ENCODE results near the gene PIEZO1. TPM values are rescaled to one million over a fixed set of nuclear protein-coding genes. Genes with fewer than 3 reads are reported as not detected.

PIEZO1 gene
- total and polyA plus RNA-seq, 7 experiments from 2014 or later: 3.6 to 237 (median 111) TPM

DNA sequence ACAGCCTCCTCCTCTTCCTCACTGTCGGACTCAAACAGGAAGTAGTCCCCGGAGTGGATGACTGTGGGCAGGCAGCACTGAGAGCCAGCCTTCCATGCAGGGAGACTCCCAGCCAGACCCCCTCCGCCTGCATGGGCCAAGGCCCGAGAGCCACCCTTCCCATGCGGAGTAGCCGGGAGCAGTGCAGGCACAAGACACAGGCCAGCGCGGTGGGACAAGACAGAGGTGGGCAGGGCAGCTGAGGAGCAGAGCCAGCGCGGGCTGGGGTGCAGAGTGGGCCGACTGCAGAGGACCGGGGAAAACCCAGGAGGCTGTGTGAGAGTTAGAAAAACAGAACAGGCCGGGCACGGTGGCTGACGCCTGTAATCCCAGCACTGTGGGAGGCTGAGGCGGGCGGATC, 61.1 kb downstream of the PIEZO1 start:
- H3K9me3 ChIP-seq (ENCODE audit: control insufficient read depth in 2 of 3, low read length in 3 of 3): no peaks in the 10 kb centered on the region
- DNase-seq (no peak), ATAC-seq (no peak)
- ChIA-PET POLR2A (no interaction called here), CTCF (no interaction called here)
- H3K36me3 Mint-ChIP-seq: peaks cover 0 to 9% (median 2%) of the 10 kb centered on the region in 5 donors
- H3K27me3 Mint-ChIP-seq: no peaks in the 10 kb centered on the region
- H3K4me1 ChIP-seq (ENCODE audit: control insufficient read depth in 2 of 2, insufficient read depth in 2 of 2, low read length in 2 of 2): no peaks in the 10 kb centered on the region
- no peaks in the 10 kb centered on the region for H3K4me1 Mint-ChIP-seq
- no peaks in the 10 kb centered on the region for H3K9me3 Mint-ChIP-seq
- H3K27ac ChIP-seq (ENCODE audit: low read depth, low read length): no peak overlapping the region
- intact Hi-C loops (cut with micrococcal nuclease): no loop called here
- H3K27ac Mint-ChIP-seq: peak overlapping the region in 1 of 9 donors; percentile 76
- no peak overlapping the region for H3K4me3 Mint-ChIP-seq
- H3K36me3 ChIP-seq (ENCODE audit: control insufficient read depth in 2 of 3, insufficient read depth in 3 of 3, low read length in 3 of 3): peaks cover 0 to 85% (median 7%) of the 10 kb centered on the region in 3 experiments
- no peaks in the 10 kb centered on the region for H3K27me3 ChIP-seq (ENCODE audit: control insufficient read depth in 2 of 2, insufficient read depth in 2 of 2, low read length in 2 of 2)
- H3K4me3 ChIP-seq (ENCODE audit: low read length): no peak overlapping the region

DNA sequence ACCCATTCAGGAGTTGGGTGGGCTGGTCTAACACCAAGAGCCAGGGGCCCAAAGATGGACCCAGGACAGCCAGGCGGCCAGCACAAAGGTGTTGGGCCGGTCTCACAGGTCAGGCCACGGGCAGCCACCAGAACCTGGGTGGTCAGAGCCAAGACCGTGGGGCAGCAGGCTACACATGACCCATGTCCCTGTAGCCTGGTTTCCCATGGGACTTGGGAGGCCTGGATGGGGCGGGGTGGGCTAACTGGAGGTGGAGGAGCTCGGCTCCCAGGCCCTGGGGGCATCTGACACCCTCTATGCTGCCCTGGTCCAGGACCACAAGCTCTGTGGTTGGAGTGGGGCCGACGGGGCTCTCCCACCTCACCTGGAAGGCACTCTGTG, 61.5 kb downstream of the PIEZO1 start:
- CTCF ChIA-PET: no interaction called here
- intact Hi-C loops (cut with micrococcal nuclease): no loop called here

GRCh38 chr16:88722784-88723506, 62.1 kb downstream of the PIEZO1 start:
- CTCF ChIA-PET: no interaction called here
- Mint-ChIP-seq H3K27ac (no peak overlapping the region), H3K4me3 (no peak overlapping the region), H3K36me3 (peaks cover 0 to 12% (median 2%) of the 10 kb centered on the region in 5 donors), H3K4me1 (no peaks in the 10 kb centered on the region), H3K27me3 (no peaks in the 10 kb centered on the region), H3K9me3 (no peaks in the 10 kb centered on the region)
- DNase-seq (no peak), ATAC-seq (no peak)
- no peak overlapping the region for H3K27ac ChIP-seq (ENCODE audit: low read depth, low read length)
- H3K27me3 ChIP-seq (ENCODE audit: control insufficient read depth in 2 of 2, insufficient read depth in 2 of 2, low read length in 2 of 2): no peaks in the 10 kb centered on the region
- POLR2A ChIA-PET: interaction anchor here (0.6 kb wide), 1 partner anchor 60 kb away, joined by 3 read pairs; the partner anchor contains the start of gene MVD
- no peaks in the 10 kb centered on the region for H3K4me1 ChIP-seq (ENCODE audit: control insufficient read depth in 2 of 2, insufficient read depth in 2 of 2, low read length in 2 of 2)
- intact Hi-C loops (cut with micrococcal nuclease): no loop called here
- no peak overlapping the region for H3K4me3 ChIP-seq (ENCODE audit: low read length)
- H3K36me3 ChIP-seq (ENCODE audit: control insufficient read depth in 2 of 3, insufficient read depth in 3 of 3, low read length in 3 of 3): peaks cover 0 to 94% (median 7%) of the 10 kb centered on the region in 3 experiments
- H3K9me3 ChIP-seq (ENCODE audit: control insufficient read depth in 2 of 3, low read length in 3 of 3): no peaks in the 10 kb centered on the region

More for the DNA sequence above, 61.5 kb downstream of the PIEZO1 start:
- Mint-ChIP-seq H3K9me3 (no peaks in the 10 kb centered on the region), H3K27ac (peak overlapping the region in 1 of 9 donors; percentile 76), H3K4me3 (no peak overlapping the region), H3K4me1 (no peaks in the 10 kb centered on the region), H3K36me3 (peaks cover 0 to 9% (median 2%) of the 10 kb centered on the region in 5 donors), H3K27me3 (no peaks in the 10 kb centered on the region)
- Histone ChIP-seq H3K27me3 (ENCODE audit: control insufficient read depth in 2 of 2, insufficient read depth in 2 of 2, low read length in 2 of 2) (no peaks in the 10 kb centered on the region), H3K36me3 (ENCODE audit: control insufficient read depth in 2 of 3, insufficient read depth in 3 of 3, low read length in 3 of 3) (peaks cover 0 to 89% (median 7%) of the 10 kb centered on the region in 3 experiments), H3K4me1 (ENCODE audit: control insufficient read depth in 2 of 2, insufficient read depth in 2 of 2, low read length in 2 of 2) (no peaks in the 10 kb centered on the region), H3K4me3 (ENCODE audit: low read length) (no peak overlapping the region), H3K27ac (ENCODE audit: low read depth, low read length) (no peak overlapping the region), H3K9me3 (ENCODE audit: control insufficient read depth in 2 of 3, low read length in 3 of 3) (no peaks in the 10 kb centered on the region)
- ATAC-seq: no peak
- DNase-seq: no peak
- POLR2A ChIA-PET: no interaction called here

DNA sequence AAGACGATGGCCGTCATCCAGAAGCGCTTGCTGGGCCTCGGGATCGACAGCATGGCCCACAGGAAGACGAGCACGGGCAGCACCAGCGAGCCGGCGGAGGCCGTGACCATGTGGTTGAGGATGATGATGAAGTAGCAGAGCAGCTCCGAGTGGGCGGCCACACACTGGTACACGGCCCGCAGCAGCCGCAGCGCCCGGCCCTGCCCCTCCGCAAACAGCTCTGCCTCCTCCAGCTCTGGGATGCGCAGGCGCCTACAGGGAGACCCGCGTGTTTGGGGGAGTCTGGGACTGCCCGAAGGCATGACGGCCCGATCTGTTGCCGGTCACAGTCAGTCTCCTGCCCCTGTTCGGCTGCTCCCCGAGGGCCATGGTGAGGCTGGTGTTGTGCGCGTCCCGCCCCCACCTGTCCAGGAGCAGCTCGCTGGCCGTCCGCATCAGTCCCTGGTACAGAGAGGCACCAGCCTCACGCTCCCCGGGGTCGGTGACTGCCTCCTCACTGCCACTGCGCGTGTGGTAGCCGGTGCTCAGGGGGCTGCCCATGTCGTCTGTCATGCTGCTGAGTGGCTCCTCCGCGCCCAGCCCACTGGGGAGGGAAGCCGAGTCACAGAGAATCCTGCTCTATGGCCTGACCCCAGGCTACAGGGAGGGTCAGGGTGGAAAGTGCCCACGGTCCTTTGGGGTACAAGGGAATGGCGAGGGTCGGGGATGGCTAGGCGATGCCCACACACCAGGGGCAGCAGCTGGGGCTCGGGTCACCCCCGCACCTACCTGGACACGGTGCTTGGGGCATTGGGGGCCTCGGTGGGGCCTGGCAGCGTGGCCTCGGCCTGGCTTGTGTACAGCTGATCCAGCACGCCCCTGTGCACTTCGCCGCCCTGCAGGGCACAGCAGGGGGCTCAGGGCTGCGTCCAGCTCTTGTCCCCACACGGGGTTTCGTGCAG, 62.9 kb downstream of the PIEZO1 start:
- no peaks in the 10 kb centered on the region for H3K9me3 ChIP-seq (ENCODE audit: control insufficient read depth in 2 of 3, low read length in 3 of 3)
- H3K36me3 ChIP-seq (ENCODE audit: control insufficient read depth in 2 of 3, insufficient read depth in 3 of 3, low read length in 3 of 3): peaks cover 7 to 98% (median 7%) of the 10 kb centered on the region in 3 experiments
- Mint-ChIP-seq H3K36me3 (peaks cover 0 to 15% (median 6%) of the 10 kb centered on the region in 5 donors), H3K27me3 (no peaks in the 10 kb centered on the region), H3K4me1 (no peaks in the 10 kb centered on the region), H3K4me3 (no peak overlapping the region), H3K27ac (no peak overlapping the region), H3K9me3 (no peaks in the 10 kb centered on the region)
- H3K27ac ChIP-seq (ENCODE audit: low read depth, low read length): no peak overlapping the region
- ChIA-PET POLR2A (interaction anchor here (0.6 kb wide), 1 partner anchor 59 kb away, joined by 3 read pairs; the partner anchor contains the start of gene MVD), CTCF (no interaction called here)
- DNase-seq (no peak), ATAC-seq (no peak)
- H3K4me3 ChIP-seq (ENCODE audit: low read length): no peak overlapping the region
- intact Hi-C loops (cut with micrococcal nuclease): no loop called here
- H3K27me3 ChIP-seq (ENCODE audit: control insufficient read depth in 2 of 2, insufficient read depth in 2 of 2, low read length in 2 of 2): no peaks in the 10 kb centered on the region
- no peaks in the 10 kb centered on the region for H3K4me1 ChIP-seq (ENCODE audit: control insufficient read depth in 2 of 2, insufficient read depth in 2 of 2, low read length in 2 of 2)

DNA sequence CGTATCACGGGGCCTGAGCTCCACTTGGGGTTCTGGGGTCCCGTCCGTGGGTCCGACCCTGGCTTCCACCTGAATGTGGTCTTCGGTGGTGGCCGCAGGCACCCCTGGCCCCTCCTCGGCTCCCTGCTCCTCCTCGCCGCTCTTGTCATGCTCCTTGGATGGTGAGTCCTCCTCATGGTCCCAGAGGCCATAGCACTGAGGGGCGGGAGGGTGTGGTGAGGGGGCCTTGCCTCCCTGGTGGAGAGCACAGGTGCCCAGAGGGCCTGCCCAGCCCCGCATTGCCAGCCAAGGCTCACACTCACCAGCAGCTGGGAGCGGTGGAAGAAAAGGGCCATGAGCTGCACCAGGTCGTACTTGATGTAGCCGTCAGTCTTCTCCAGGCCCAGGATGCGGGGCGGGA, 63.8 kb downstream of the PIEZO1 start:
- no peak for DNase-seq
- Mint-ChIP-seq H3K27ac (no peak overlapping the region), H3K9me3 (peaks cover 0 to 2% (median 0%) of the 10 kb centered on the region in 11 donors), H3K4me1 (no peaks in the 10 kb centered on the region), H3K36me3 (peaks cover 0 to 16% (median 6%) of the 10 kb centered on the region in 5 donors), H3K27me3 (no peaks in the 10 kb centered on the region), H3K4me3 (no peak overlapping the region)
- intact Hi-C loops (cut with micrococcal nuclease): no loop called here
- H3K4me1 ChIP-seq (ENCODE audit: control insufficient read depth in 2 of 2, insufficient read depth in 2 of 2, low read length in 2 of 2): no peaks in the 10 kb centered on the region
- no peak for ATAC-seq
- ChIA-PET POLR2A (no interaction called here), CTCF (interaction anchor here (1.0 kb wide), 1 partner anchor 51 kb away, joined by 3 read pairs; no protein-coding TSS in a partner anchor)
- no peak overlapping the region for H3K27ac ChIP-seq (ENCODE audit: low read depth, low read length)
- H3K36me3 ChIP-seq (ENCODE audit: control insufficient read depth in 2 of 3, insufficient read depth in 3 of 3, low read length in 3 of 3): peaks cover 11 to 98% (median 12%) of the 10 kb centered on the region in 3 experiments
- no peaks in the 10 kb centered on the region for H3K9me3 ChIP-seq (ENCODE audit: control insufficient read depth in 2 of 3, low read length in 3 of 3)
- H3K27me3 ChIP-seq (ENCODE audit: control insufficient read depth in 2 of 2, insufficient read depth in 2 of 2, low read length in 2 of 2): no peaks in the 10 kb centered on the region
- H3K4me3 ChIP-seq (ENCODE audit: low read length): no peak overlapping the region

DNA sequence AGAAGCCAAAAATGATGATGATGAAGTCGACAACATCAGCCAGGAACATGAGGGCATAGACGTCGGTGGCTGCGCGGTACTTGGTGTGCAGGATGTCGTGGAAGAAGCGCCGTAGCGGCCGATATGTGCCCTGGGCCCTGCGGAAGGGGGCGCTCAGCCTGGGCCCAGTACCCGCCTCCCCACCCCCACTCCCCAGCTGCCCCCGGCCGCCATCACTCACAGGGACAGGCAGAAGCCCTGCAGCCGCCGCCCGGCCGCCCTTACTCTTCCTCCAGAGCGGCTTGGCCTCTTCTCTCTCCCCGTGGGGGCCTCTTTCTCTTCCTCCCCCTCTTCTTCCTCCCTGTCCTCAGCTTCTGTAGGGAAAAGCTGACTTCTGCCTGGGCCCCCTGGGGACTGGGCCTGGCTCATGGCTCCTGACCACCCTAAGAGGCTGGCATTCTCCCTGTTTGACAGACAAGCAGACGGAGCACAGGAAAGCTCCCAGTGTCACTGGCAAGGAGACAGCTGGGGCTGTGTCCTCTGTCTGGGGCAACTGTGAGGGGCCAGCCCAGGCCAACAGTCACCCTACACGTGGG, 64.5 kb downstream of the PIEZO1 start:
- no peaks in the 10 kb centered on the region for H3K4me1 Mint-ChIP-seq
- CTCF ChIA-PET: interaction anchor here (1.0 kb wide), 1 partner anchor 51 kb away, joined by 3 read pairs; no protein-coding TSS in a partner anchor
- H3K27ac Mint-ChIP-seq: peak overlapping the region in 1 of 9 donors; percentile 72

More for the DNA sequence above, 64.5 kb downstream of the PIEZO1 start:
- Histone ChIP-seq H3K36me3 (ENCODE audit: control insufficient read depth in 2 of 3, insufficient read depth in 3 of 3, low read length in 3 of 3) (peaks cover 11 to 98% (median 12%) of the 10 kb centered on the region in 3 experiments), H3K9me3 (ENCODE audit: control insufficient read depth in 2 of 3, low read length in 3 of 3) (no peaks in the 10 kb centered on the region), H3K4me1 (ENCODE audit: control insufficient read depth in 2 of 2, insufficient read depth in 2 of 2, low read length in 2 of 2) (no peaks in the 10 kb centered on the region), H3K27ac (ENCODE audit: low read depth, low read length) (no peak overlapping the region), H3K27me3 (ENCODE audit: control insufficient read depth in 2 of 2, insufficient read depth in 2 of 2, low read length in 2 of 2) (no peaks in the 10 kb centered on the region), H3K4me3 (ENCODE audit: low read length) (no peak overlapping the region)
- no peak for DNase-seq
- H3K9me3 Mint-ChIP-seq: peaks cover 0 to 2% (median 0%) of the 10 kb centered on the region in 11 donors
- POLR2A ChIA-PET: no interaction called here
- H3K27me3 Mint-ChIP-seq: no peaks in the 10 kb centered on the region
- no peak for ATAC-seq
- H3K36me3 Mint-ChIP-seq: peaks cover 0 to 16% (median 6%) of the 10 kb centered on the region in 5 donors
- H3K4me3 Mint-ChIP-seq: no peak overlapping the region
- intact Hi-C loops (cut with micrococcal nuclease): no loop called here
